ENCODE measurements around the gene CACHD1. TPM values are rescaled to one million over a fixed set of nuclear protein-coding genes. Genes with fewer than 3 reads are reported as not detected.

The CACHD1 gene
- total RNA-seq, 4 donors from 2014 or later = 23.6 to 36.1 (median 24.8) TPM

GRCh38 chr1:64579767-64580166, 109.8 kb downstream of the CACHD1 start:
- TF ChIP-seq CTCF (IDR thresholded peaks at IDR 0.05; ENCODE audit: low read depth) = no peak

GRCh38 chr1:64581135-64581842, 111.4 kb downstream of the CACHD1 start:
- no peak for TF ChIP-seq CTCF (IDR thresholded peaks at IDR 0.05; ENCODE audit: low read depth)

GRCh38 chr1:64581843-64582185, 111.9 kb downstream of the CACHD1 start:
- TF ChIP-seq CTCF (IDR thresholded peaks at IDR 0.05; ENCODE audit: low read depth) = no peak

GRCh38 chr1:64584479-64584878, 114.5 kb downstream of the CACHD1 start:
- no peak for TF ChIP-seq CTCF (IDR thresholded peaks at IDR 0.05; ENCODE audit: low read depth)

- no peak for TF ChIP-seq CTCF (IDR thresholded peaks at IDR 0.05; ENCODE audit: low read depth)
These were observed 118.9 kb downstream of the CACHD1 start for GRCh38 chr1:64588876-64589275.

GRCh38 chr1:64590316-64590715, 120.4 kb downstream of the CACHD1 start:
- TF ChIP-seq CTCF (IDR thresholded peaks at IDR 0.05; ENCODE audit: low read depth) = no peak

GRCh38 chr1:64594446-64594845, 124.5 kb downstream of the CACHD1 start:
- TF ChIP-seq CTCF (IDR thresholded peaks at IDR 0.05; ENCODE audit: low read depth) = no peak

All from subcutaneous adipose tissue (tissue), 4 donors.